HG03558 (cell line): ENCODE results near the gene LRP1-AS.

Experiments
- ATAC-seq: cut with Tn5 transposase; IDR thresholded peaks from one replicate; pipeline ENCODE4 v1.9.1; 2021; ENCODE audit warnings: moderate number of reproducible peaks; ENCODE audit not compliant: unreplicated experiment; ENCODE audit errors: extremely low read depth

The LRP1-AS gene

DNA sequence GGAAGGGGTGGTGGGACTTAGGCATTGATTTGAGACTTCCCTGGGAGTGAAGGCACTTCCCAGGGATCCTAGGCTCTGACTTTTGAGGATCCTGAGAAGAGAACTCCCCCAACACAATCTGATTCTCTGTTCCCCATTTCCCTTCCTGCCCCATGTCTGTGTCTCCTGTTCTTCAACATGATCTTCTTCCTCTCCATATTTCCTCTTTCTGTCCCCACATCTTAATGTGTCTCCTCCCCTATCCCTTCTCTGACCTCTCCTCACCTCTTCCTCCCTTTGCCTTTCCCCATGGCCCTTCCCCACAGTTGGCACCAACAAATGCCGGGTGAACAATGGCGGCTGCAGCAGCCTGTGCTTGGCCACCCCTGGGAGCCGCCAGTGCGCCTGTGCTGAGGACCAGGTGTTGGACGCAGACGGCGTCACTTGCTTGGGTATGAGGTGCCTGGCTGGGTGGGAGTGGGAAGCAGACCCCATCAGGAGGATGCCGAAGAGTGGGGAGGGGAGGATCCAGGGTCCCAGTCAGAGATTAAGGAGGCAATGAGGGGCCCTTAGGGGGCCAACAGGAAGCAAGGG lies 15.2 kb upstream of the LRP1-AS start:
- no peak for ATAC-seq

DNA sequence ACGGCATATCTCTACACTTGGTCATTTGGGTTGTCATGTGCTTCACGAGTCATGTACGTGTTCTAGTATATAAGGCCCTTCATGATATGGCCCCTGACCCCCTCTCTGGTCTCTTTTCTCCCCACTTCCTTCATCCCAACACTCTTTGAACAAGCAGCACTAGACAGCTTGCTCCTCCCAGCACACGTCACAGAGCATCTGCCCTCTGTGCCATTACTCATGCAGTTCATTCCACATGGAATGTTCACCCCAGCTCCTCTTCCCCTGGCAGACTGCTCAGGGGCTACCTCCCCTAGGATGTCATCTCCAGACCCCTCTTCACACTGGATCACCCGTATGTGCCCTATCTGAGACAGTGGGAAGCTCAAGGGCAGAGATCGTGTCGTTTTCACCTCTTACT lies 14.1 kb upstream of the LRP1-AS start:
- ATAC-seq, result no peak

DNA sequence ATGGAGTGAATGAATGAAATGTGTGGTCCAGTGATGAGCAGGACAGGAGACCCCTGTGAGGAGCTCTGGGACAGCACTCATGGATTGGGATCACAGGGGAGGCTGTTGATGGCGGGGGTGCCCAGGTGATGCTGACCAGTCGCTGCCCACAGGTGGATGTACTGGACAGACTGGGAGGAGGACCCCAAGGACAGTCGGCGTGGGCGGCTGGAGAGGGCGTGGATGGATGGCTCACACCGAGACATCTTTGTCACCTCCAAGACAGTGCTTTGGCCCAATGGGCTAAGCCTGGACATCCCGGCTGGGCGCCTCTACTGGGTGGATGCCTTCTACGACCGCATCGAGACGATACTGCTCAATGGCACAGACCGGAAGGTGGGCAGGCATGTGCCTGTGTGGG lies 13.3 kb upstream of the LRP1-AS start:
- ATAC-seq, result no peak

DNA sequence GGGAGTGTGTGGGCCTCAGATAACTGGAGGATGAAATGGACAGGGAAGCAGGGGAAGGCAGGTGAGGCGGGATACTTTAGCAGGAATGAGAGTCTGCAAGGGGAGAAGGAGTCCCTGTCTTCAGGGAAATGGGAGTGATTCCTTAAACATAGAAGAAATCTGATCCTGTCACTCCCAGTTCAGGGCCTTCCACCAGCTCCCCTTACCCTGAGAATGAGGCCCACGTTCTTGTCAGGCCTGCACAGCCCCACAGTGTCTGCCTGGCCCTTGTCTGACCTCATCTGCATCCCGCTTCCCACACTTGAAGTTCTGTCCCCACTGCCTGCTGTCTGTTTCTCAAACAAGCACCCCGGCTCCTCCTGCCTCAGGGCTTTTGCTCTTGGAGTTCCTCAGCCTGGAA lies 12.6 kb upstream of the LRP1-AS start:
- ATAC-seq, result no peak

DNA sequence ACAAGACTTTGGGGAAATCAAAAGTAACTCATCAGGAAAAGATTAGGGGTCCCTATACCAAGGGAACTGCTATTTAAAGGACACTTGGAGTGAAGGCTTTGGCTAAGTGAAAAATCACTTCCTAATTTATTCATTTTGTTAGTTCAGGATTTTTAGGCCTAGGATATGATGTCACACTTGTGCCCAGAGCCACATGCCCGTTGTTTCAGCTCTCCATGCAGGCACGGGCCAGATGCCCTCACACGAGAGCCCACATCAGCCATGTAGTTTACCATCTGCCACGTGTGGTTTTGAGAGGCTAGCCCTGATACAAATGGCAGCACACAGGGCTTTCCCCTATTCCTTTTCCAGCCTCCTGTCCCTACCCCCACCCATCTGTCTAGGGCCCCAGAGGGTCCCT lies 11.9 kb upstream of the LRP1-AS start:
- no peak for ATAC-seq

DNA sequence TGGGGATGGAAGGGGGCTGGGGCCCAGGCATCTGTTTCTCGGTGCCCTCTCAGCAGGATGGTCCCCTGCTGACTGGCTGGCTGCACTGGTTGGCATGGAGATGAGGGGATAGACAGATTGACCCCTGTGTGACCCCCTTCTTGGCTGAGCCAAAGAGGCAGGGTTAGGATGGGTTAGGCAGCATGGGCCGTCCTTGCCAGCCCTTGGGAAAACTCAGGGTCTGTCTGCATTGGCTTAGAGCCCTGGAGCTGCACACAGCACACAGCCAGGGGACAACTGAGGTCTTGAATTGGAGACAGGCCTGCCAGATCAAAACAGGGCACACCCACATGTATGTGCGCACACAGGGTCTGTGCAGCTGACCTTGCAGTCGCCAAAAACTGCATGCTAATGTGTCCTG lies 11.2 kb upstream of the LRP1-AS start:
- ATAC-seq, result no peak

DNA sequence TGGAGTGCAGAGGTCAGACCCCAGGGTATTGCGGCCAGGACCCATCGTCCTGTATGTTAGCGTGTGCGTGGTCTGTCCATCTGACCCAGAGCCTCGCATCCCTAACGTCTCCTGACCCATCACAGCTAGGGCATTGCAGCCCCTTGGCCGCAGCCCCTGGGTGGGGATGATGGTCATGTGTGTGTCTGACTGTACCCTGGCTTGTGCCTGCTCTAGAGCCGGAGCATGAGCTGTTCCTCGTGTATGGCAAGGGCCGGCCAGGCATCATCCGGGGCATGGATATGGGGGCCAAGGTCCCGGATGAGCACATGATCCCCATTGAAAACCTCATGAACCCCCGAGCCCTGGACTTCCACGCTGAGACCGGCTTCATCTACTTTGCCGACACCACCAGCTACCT lies 10.8 kb upstream of the LRP1-AS start:
- ATAC-seq, result no peak

DNA sequence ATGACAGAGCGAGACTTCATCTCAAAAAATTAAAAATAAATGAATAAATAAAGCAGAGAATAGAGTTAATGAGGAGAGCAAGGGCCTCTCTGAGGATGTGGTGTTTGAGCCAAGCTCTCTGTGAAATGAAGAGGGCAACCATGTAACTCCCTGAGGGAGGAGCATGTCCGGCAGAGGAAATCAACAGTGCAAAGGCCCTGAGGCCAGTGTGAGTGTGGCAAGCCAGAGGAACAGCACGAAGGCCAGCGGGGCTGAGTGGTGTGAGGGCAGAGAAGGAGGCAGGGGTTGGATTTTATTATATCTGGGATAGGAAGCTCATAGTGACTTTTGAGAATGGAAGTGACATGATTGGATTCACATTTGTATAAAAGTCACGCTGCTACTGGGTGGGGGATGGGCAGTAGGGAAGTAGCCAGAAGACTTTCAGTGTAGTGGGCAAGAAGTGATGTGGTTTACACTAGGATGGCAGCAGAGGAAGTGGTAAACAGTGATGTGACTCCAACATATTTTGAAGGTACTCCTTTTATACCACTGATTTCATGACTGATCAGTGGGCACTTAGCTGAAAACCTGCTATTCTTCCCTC lies 10.3 kb upstream of the LRP1-AS start:
- ATAC-seq, result no peak

DNA sequence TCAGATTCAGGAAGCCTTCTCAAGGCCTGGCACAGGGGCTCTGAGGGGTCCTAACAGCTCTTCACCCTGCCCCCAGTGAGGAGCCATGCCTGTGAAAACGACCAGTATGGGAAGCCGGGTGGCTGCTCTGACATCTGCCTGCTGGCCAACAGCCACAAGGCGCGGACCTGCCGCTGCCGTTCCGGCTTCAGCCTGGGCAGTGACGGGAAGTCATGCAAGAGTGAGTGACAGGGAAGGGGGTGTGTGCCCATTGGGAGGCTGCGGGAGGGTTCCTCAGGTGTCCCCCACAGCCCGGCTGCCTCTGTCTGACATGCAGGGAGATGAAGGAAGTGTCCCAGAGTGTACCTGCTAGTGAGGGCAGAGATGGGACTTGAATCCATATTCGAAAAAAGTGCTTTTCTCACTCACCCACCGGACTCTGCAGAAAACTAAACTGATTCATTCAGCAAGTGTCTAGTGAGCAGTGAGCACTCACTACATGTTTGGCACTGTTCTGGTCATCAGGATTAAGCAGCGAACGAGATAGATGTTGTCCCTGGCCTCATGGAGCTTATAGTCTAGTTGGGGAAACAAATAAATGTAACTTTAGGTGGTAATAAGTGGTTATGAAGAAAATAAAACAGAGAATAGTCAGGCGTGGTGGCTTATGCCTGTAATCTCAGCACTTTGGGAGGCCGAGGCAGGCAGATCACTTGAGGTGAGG lies 9.4 kb upstream of the LRP1-AS start:
- no peak for ATAC-seq

DNA sequence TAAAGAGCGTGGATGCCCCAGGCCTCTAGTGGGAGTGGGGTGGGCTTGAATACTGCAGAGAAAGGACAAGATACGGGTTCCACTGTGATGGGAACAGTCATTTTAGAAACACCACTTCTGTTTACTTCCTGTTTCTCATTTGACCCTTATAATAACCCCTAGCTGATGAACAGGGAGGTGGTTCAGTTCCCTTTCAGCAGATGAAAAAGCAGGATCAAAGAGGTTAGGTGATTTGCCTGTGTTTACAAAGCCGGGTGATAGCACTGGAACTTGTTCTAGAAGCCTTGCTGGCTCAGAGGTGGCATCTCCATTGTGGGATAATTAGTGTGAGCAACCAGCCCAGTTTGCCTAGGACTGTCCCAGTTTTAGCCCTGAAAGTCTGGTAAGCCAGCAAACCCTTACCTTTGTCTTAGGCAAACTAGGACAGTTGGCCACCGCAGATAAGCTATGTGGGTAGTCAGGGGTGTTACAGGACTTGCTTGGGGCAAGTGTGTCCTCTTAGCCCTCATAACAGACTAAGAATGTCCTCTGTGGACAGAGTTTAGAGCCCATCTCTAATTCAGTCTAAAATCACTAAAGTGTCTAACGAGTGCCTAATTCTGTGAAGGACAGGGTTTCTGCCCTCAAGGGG lies 7.5 kb upstream of the LRP1-AS start:
- ATAC-seq, result no peak

DNA sequence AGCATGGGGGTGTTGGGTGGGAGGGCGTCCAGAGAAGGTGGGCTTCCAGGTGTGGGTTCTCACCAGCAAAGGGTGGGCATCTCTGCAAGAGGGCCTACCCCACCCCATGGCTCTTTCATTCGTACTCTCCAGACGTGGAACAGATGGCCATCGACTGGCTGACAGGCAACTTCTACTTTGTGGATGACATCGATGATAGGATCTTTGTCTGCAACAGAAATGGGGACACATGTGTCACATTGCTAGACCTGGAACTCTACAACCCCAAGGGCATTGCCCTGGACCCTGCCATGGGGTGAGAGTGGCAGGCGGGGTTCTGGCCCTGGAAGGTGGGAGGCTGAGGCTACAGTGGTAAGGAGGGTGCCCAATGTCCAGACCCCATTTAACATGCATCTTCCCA lies 6.7 kb upstream of the LRP1-AS start:
- ATAC-seq, result no peak

DNA sequence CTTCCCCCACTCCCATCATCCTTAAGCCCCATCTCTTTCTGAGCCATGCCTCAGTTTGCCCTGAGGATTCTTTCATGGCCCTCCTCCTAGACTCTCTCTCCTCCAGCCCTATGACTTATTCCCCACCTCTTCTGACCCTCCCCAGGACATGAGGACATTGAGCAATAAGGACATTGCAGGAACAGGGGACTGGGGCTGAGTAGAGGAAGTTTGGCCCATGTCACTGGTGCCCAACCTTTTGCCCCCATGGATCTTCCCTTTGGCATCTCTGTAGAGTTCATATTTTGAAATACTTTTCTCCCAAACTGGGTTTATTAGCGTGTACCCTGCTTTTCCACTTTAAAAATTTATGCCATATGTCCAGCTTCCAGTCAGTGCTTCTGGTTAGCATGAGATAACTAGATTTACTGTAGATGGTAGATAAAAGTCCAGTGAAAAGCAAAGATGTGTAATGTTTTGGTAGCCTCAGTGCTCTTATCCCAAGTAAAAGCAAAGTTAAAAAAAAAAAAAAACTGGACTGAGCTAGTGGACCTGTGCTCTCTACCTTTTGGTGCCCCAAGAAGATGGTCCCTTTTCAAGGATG lies 6.1 kb upstream of the LRP1-AS start:
- no peak for ATAC-seq

DNA sequence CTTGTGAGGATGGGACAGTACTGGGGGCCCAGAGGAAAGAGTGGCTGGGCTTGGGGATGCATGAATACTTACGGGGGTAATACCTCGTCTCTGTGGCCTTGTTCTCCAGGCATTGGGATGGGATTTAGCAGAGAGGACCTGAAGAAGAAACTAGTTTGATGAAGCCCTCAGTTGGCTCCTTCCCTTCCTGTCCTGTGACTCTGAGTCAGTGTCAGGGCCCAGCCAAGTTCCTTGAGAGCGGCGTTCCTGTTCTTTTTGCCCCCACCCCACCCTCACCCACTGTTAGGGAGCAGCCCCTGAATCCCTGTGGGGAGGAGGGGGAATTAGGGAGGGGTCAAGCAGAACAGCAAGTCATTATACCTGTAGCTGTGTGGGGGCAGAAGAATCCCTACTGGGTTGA lies 5.2 kb upstream of the LRP1-AS start:
- no peak for ATAC-seq

DNA sequence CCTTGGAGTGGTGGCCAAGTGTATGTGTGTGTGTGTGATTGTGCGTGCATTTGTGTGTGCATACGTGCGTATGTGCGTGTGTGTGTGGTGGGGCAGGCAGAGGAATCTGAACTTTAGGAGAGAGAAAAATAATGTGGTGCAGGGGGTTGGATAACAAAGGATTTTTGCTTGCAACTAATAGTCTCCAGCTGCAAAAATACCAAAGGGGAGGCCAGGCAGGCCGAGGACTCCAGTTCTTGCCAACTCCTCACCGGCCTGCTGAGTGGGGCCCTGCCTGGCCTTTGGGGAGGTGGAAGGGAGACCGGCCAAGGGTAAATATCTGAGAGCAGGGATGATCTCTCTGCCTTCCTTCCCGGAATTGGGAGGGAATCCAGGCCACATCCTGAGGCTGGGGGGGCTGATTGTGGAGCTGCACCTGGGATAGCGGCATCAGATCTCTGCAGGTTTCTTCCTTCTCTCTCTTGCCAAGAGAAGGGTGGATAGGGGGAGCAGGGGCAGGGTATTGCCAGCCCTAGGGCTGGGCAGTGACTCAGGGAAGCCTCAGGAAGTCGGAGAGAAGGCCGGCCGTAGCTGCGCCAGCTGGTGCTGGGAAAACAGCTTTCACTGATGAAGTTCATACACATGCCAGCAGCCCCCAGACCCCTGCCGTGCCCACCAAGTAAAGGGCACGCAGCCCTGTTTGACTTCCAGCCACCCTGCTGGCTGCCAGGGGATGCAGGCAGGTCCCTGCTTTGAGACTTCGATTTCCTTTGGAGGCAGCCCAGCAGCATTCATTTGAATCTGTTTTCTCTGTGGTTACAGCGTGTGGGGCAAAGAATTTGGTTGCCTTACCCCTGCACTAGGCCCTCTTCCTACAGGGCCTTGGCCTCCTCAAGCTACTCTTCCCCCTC lies 4.6 kb upstream of the LRP1-AS start:
- no peak for ATAC-seq

DNA sequence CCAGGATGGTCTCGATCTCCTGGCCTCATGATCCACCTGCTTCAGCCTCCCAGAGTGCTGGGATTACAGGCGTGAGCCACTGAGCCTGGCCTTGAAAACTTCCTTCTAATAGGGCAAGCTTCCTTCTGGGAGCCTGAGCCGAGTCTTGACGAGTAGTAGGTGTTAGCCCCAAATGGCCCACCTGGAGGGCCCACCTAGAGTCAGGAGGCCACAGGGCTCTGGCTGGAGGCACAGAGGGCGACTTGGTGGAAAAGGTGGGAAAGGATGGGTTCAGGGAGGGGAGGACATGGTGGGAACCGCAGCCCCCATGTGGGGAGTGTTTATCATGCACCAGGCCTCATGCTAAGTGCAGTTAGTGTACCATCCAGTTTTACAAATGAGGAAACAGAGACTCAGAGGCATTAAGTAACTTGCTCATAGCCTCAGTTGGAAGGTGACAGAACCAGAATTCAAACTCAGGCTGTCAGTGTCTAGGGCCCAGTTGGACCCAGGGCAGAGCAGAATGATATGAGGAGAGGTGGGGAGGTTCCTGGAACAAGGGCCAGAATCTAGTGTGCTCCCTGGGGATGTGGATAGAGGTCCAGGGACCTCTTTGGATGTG lies 3.1 kb upstream of the LRP1-AS start:
- ATAC-seq, result no peak

DNA sequence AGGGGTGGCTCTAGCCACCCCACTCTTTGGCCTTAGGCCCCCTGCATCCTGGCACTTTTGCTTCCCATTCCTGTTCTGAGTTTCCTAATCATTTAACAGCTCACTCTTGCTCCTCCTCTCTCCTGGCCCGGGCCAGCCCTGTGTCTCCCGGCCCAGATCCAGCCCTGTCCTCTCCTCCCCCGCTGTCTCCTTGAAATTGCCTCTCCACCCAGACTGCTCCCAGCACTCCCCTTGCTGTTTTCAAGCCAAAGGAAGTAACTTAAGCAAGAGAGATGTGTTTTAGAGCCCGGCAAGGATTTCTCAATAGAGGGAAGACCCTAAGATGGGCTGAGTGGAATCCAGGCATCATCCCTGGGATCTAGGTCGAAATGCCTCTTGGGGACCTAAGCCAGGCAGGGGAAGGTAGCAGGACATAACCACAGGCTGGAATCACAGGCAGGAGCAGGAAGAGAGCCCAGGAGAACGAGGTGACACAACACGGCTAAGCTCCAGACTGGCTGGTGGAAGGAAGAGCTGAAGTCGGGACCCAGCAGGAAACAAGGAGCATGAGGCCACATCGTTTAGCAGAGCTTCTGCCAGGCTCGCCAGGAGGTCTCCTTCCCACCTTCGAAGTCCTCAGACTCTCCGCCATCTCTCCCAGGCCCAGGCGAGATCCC lies 2.0 kb upstream of the LRP1-AS start:
- ATAC-seq, result no peak

DNA sequence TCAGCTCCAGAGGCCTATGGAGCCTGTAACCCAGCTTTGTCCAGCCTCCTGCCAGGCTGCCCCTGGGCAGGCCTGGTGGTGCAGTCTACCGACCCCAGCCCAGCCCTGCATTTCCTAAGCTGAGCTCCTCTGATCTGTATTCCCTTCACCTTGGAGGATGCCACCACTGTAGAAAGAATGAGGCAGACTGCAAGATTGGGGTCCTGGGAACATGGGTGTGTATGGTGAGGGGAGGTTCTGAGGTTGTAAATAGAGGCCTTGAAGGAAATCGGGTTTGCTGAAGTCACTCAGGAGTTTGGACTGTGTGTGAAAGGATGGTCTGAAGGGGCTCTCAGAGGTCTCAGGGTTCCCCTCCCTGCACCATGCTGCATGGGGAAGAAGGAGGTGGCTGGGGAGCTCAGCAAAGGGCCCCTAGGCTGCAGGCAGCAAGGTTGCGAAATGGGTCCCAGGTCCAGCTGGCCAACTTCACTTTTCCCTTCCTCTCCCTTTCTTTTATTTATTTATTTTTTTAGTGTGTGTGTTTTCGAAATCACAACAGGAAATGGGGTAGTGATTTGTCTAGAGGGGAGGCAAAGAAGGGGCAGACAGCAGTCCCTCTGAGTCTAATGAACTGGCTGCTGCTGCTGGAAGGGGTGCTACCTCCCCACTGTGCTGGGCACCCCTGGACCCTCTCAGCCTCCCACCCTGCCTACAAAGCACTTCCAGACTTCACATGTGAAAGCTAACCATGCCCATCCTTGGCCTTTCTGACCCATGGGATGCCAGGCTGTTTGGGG lies 1.2 kb upstream of the LRP1-AS start:
- ATAC-seq, result no peak

DNA sequence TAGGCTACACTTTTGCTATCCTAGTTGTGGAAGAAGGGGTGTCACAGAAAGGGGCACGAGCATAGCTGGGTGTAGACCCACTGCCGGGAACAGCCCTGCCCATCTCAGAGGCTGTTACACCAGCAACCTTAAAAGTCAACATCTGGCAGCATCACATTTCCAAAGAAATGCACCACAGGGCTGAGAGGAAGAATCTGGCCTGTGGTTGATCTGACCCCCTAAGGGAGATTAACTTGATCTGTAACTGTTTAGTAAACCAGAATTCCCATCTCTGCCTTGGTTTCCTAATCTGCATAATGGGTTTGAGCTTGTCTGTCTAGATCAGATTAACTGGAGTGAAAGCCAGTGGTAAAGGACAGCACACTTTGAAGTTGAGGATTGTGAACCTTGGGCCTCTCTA lies 1.3 kb downstream of the LRP1-AS start:
- ATAC-seq, result no peak
